ENCODE measurements around the gene NXPH2.

Gene NXPH2

DNA sequence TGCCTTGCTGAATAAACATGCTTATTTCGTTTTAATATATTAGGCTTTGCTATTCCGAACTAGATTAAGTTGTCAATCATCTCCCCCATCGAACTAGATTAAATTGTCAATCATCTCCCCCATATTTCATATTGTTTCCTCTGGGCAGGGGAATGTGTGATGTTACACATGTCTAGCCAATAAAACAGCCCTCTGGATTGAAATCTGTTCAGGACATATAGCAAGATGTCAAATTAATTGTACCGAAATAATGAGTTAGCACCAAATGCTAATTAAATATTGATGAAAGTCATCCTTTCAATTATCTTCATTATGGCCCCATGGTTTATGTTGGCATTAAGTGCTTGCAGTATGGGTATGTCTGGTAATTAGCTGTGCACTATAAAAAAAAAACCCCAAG, 143.1 kb downstream of the NXPH2 start:
- no peak for DNase-seq (ENCODE audit: low read depth in 2 of 2)

- no peak for DNase-seq (ENCODE audit: low read depth in 2 of 2)
Measured at GRCh38 chr2:138633049-138633448, 147.1 kb downstream of the NXPH2 start.

DNA sequence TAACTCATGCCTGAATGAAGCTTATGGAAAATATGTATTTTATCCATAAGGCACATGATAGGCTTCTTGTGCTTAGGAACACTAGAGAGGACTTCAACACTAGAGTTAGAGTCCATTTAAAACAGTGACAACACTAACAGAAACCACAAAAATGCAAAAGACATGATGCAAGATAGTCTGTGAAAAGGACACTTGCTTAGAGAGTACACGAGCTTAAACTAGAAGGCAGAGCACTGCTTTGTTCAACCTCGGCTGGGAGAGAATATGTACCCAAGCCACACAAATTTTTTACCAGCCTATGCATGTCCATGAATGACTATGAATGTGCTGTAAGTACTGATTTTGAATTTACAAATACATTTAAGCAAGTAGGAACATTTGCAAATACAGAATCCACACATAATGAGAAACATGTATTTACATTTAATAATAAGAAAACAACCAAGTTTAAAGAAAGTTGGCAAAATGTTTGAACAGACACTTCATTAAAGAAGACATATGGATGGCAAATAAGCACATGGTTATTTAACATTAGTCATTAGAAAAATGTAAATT, 148.0 kb downstream of the NXPH2 start:
- DNase-seq (ENCODE audit: low read depth in 2 of 2), result no peak

DNA sequence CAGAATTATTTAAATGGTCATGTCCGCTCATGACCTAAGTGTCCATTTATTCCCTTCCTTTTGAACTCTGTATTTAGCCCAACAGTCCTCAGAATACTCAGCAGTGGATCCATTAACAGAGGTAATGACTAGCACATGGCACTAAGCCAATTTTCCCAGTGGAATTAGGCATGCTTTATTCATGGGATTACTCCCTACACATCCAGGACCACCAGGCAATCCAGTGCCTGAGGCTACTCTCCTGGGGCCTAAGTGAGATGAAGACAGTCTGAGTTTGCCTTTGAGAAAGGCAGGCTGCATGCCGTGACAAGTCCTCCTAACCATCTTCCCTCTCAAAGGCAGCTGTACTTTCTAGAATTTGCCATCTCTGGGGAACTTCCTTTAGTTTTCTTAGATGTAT, 150.0 kb downstream of the NXPH2 start:
- DNase-seq (ENCODE audit: low read depth in 2 of 2), result no peak

DNA sequence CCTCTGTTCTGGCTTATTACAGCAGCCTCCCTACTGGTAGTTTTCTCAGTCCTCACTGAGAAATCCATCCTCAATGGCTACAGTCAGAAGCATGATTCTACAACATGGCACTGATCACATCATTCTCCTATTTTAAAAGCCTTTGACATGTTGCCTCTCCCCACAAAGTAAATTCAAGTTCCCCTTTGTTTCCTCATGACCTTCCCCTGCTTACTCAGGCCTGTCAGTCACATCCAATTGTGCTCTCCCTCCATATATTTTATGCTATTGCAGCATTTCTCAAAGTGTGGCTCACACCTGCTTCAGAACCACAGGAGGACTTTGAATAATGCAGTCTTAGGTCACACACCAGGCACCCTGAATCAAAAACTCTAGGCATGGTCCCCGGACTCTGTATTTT, 154.0 kb downstream of the NXPH2 start:
- no peak for DNase-seq (ENCODE audit: low read depth in 2 of 2)

DNA sequence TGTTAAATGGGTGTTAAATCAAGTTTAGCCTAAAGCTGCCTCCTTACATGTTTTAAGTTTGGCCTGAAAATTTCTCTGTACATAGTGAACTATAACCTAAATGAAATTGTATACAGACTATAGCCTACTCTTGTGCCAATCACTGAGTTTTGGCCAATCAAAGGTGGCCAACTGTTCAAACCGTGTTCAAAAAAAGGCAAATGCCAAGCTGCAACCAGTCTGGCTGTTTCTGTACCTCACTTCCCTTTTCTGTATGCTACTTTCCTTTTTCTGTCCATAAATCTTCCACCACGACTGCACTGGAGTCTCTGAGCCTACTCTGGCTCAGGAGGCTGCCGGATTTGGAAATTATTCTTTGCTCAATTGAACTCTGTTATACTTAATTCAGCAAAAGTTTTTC, 157.6 kb downstream of the NXPH2 start:
- no peak for DNase-seq (ENCODE audit: low read depth in 2 of 2)

- DNase-seq (ENCODE audit: low read depth in 2 of 2), result no peak
Measured at GRCh38 chr2:138621139-138621538, 159.1 kb downstream of the NXPH2 start.

DNA sequence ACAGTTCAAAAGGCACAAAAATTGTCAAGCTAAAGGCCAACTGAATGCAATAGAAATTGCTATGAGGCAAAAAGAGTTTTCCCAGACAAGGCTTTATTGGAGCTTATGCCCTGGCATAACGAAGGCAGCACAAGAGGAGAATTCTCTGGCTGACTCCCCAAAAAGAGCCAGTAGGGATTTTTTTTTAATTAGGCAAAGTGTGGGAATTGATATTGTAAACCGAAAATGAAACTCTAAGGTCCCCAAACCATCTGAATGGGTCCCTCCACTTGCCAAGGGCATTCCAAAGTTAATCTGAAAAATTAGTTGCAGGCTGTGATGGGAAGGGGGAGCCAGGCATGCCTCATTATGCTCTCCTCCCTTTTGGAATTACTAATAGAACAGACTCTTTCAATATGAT, 159.8 kb downstream of the NXPH2 start:
- DNase-seq (ENCODE audit: low read depth in 2 of 2), result no peak
